Measurements from ENCODE around the gene ZFPM1.

Gene ZFPM1

DNA sequence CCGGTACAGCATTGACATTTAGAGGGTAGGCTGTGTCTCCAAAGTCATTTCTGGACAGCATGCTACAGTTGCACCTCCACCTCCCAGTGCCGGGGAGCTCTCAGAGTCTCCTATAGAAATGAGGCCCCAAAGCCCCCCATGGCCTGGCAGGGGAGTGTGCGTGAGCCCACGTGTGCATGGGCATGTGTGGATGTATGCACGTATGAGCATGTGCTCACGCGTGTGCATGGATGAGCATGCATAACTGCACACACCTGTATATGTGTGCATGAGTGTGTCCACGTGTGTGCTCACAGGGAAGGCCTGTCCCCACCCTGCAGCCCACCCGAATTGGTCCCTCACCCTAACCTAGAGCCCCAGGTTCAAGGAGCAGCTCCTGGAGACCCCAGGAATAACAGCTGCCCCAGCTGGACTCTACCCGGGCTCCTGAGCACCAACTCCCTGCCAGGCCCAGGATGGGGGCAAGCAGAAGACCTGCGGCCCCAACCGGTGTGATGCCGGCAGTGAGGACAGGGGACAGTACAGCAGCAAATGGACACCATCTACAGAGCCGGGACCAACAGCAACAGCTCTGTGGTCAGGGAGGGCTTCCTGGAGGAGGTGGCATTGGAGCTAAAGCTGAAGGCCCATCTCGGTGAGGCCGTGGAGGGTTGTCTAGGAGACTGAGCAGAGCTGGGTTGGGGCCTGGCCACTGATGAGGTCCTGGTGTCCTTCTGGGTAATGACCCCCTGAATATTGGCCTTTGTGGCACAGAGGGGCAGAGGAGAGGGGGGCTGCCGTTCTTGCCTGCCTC, 35.2 kb upstream of the ZFPM1 start:
- DNase-seq: no peak

- no peak for DNase-seq
Observed at GRCh38 chr16:88418869-88419268, 34.2 kb upstream of the ZFPM1 start.

GRCh38 chr16:88419790-88420189, 33.3 kb upstream of the ZFPM1 start:
- DNase-seq: no peak

DNA sequence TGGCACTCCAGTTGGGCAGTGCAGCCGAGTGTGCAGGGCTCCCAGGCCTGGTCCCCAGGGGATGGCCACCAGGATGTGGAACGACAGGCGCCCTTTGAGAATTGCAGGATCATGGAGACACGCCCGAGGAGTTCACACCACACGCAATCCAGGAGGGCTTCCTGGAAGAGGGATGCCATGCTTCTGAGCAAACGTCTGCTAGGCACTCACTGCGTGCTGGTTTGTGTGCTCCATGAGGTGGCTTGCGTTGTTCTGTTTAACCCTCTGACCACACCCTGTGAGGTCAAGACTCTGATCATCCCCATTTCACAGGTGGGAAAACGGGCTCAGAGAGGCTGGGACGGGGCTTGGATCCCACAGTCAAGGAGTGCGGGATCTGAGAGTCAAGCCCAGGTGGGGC, 32.6 kb upstream of the ZFPM1 start:
- no peak for DNase-seq

GRCh38 chr16:88421301-88421700, 31.8 kb upstream of the ZFPM1 start:
- DNase-seq: no peak

DNA sequence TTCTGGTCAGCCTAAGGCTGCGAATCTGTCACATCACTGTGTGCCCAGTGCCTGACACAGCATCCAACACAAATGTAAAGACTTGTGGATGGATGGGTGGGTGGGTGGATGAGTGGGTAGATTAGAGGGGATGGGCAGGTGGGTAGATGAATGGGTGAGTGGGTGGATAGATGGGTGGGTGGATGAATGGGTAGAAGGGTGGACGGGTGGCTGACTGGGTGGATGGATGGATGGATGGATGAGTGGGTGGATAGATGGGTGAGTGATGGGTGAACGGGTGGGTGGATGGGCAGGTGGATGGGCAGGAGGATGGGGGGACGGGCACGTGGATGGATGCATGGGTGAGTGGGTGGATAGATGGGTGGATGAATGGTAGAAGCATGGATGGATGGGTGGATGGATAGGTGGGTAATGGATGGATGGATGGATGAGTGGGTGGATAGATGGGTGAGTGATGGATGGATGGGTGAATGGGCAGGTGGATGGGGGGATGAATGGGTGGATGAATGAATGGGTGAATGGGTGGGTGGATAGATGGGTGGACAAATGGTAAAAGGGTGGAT, 31.1 kb upstream of the ZFPM1 start:
- no peak for DNase-seq

DNA sequence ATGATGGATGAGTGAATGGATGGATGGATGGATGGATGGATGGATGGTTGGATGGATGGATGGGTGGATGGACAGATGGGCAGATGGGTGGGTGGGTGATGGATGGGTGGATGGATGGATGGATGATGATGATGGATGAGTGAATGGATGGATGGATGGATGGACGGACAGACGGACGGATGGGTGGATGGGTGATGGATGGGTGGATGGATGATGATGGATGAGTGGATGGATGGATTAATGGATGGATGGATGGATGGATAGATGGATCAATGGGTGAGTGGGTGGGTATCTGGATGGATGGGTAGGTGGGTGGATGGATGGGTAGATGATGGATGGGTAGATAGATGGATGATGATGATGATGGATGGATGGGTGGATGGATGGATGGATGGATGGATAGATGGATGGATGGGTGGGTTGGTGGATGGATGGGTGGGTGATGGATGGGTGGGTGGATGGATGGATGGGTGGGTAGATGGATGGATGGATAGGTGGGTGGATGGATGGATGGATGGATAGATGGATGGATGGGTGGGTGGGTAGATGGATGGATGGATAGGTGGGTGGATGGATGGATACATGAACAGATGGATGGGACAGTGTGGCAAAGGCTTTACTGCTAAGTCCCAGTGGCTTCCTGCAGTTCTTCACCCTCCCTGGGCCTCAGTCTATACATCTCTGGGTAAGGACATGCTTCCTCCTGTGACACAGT, 30.2 kb upstream of the ZFPM1 start:
- DNase-seq: no peak

GRCh38 chr16:88423448-88423850, 29.6 kb upstream of the ZFPM1 start:
- DNase-seq: no peak

- DNase-seq: no peak
Observed at GRCh38 chr16:88424587-88425235, 28.4 kb upstream of the ZFPM1 start.

- no peak for DNase-seq
Observed at GRCh38 chr16:88426018-88426417, 27.1 kb upstream of the ZFPM1 start.

GRCh38 chr16:88427376-88427775, 25.7 kb upstream of the ZFPM1 start:
- DNase-seq: no peak

DNA sequence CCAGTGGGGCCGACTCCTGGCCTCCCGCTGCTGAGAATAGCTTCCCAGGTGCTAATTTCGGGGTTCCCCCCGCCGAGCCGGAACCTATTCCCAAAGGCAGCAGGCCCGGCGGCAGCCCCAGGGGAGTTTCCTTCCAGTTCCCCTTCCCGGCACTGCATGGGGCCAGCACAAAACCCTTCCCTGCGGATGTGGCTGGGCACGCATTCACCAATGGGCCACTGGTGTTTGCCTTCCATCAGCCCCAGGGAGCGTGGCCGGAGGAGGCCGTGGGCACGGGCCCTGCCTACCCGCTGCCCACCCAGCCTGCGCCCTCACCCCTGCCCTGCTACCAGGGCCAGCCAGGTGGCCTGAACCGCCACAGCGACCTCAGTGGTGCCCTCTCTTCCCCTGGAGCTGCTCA, 24.9 kb upstream of the ZFPM1 start:
- no peak for DNase-seq

GRCh38 chr16:88428616-88429386, 24.3 kb upstream of the ZFPM1 start:
- no peak for DNase-seq

GRCh38 chr16:88429387-88430184, 23.5 kb upstream of the ZFPM1 start:
- DNase-seq: no peak

DNA sequence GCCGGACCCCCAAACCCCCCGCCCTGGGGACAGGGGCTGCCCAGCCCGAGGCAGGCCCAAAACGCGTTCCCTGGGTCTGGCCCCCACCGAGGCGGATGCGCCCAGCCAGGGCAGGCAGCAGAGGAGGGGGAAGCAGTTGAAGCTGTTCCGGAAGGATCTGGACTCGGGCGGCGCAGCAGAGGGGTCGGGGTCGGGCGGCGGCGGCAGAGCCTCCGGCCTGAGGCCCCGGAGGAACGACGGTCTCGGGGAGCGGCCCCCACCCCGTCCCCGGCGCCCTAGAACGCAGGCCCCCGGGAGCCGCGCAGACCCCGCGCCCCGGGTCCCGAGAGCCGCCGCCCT, 22.9 kb upstream of the ZFPM1 start:
- no peak for DNase-seq

GRCh38 chr16:88430524-88431446, 22.3 kb upstream of the ZFPM1 start:
- DNase-seq: peak in 3 of 5 donors; percentile 16 to 27 (median 20)

GRCh38 chr16:88431651-88432050, 21.4 kb upstream of the ZFPM1 start:
- no peak for DNase-seq

DNA sequence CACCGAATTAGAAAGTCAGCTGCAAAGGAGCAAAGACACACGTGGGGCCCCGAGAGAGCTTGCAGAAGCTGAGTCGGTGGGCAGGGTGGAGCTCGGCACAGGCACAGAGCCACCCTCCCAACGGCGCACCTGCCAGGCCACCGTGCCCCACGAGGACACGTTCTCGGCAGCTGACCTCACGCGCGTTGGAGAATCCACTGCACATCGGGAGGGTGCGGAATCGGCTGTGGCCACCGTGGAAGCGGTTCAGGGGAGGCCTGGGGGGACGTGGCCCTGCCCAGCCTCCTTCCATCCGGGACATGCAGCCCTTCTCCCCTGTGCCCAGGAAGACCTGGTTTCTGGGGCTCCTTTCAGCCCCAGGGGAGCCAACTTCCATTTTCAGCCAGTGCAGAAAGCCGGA, 20.9 kb upstream of the ZFPM1 start:
- no peak for DNase-seq

- DNase-seq: no peak
Observed at GRCh38 chr16:88432753-88433152, 20.3 kb upstream of the ZFPM1 start.

DNA sequence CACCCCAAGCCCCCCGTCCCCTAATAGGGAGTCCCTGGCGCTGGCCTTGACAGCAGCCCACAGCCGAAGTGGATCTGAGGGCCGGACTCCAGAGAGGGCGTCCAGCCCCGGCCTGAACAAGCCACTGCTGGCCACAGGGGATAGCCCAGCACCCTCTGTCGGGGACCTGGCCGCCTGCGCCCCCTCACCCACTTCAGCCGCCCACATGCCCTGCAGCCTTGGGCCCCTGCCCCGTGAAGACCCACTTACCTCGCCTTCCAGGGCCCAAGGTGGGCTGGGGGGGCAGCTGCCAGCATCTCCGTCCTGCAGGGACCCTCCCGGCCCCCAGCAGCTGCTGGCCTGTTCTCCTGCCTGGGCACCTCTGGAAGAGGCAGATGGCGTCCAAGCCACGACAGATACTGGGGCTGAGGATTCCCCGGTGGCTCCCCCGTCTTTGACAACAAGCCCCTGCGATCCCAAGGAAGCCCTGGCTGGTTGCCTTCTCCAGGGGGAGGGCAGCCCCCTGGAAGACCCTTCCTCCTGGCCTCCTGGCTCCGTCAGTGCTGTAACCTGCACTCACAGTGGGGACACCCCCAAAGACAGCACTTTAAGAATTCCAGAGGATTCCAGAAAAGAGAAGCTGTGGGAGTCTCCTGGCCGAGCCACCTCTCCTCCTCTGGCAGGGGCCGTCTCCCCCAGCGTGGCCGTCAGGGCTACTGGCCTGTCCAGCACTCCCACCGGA, 19.3 kb upstream of the ZFPM1 start:
- no peak for DNase-seq
